ENCODE measurements around the gene TMEM259. TPM values are rescaled to one million over a fixed set of nuclear protein-coding genes. Genes with fewer than 3 reads are reported as not detected.

Gene TMEM259
- total and polyA plus RNA-seq, 2 of the 8 experiments (the other 6 are each of a cell fraction or from before 2014, with no cell fraction given) = 140 to 243 TPM

DNA sequence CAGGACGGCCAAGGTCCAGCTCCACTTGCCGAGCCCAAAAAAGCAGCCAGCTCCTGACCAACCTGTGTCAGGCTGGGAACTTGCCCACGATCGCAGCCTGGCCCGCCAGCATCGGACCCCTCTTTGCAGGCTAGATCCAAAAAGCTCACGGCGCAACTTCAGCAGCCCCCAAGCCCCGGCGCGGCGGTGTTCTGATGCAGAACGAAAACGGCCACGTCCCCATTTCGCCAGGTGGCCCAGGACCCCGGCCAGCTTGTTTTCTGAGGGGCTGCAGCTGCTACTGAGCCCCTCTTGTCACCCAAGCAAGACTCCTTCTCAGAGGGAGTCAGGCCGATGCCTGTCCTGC lies 1.3 kb downstream of the TMEM259 start:
- H3K27me3 ChIP-seq (replicated peaks in 1 of 4; ENCODE audit: control insufficient read depth in 3 of 4, extremely low read depth in 1 of 4, insufficient read depth in 3 of 4, low read length in 3 of 4) = no peaks in the 10 kb centered on the region
- H2AK5ac ChIP-seq (ENCODE audit: low read depth, low read length) = no peak overlapping the region
- H2BK120ac ChIP-seq (replicated peaks; ENCODE audit: low read depth, low read length) = no peak overlapping the region
- CTCF ChIA-PET (ENCODE audit: partially characterized antibody) = interaction anchor here (0.9 to 2.3 kb wide), 10 partner anchors 9 to 96 kb away, joined by 3 to 8 read pairs (median 4); no protein-coding TSS in a partner anchor
- no peak overlapping the region for H3K14ac ChIP-seq (ENCODE audit: insufficient read length)
- H3K4me3 ChIP-seq (ENCODE audit: extremely low read depth in 1 of 4, insufficient read depth in 2 of 4, low read depth in 3 of 4, low read length in 4 of 4) = peak overlapping the region; percentile 84 to 97 (median 94)
- TF ChIP-seq TCF12 (IDR thresholded peaks at IDR 0.05; ENCODE audit: low read depth, low read length) = no peak
- TF ChIP-seq ZNF274 (IDR thresholded peaks at IDR 0.05; ENCODE audit: borderline replicate concordance, extremely low read depth, low read length) = no peak
- TF ChIP-seq BCL11A (IDR thresholded peaks at IDR 0.05; ENCODE audit: low read depth in 2 of 2, low read length in 2 of 2) = no peak
- H3K27ac ChIP-seq (ENCODE audit: low read depth, low read length) = no peak overlapping the region
- no peak overlapping the region for H2BK20ac ChIP-seq (ENCODE audit: low read length)
- no peak overlapping the region for H3K23ac ChIP-seq (ENCODE audit: insufficient read length)
- FAIRE-seq = no peak
- peak overlapping the region; percentile 93 to 98 for H3K4me2 ChIP-seq (ENCODE audit: insufficient read depth in 1 of 2, low read depth in 2 of 2, low read length in 2 of 2)
- no peak overlapping the region for H2BK15ac ChIP-seq (ENCODE audit: low read length)
- no peak overlapping the region for H4K91ac ChIP-seq (replicated peaks; ENCODE audit: insufficient read length, low read length)
- no peak overlapping the region for H4K8ac ChIP-seq (ENCODE audit: extremely low read depth, insufficient read depth, low read length)
- peaks cover 36 to 45% of the 10 kb centered on the region in 2 experiments for H4K20me1 ChIP-seq (replicated peaks in 1 of 2; ENCODE audit: control insufficient read depth in 1 of 2, insufficient read depth in 2 of 2, low read length in 2 of 2)
- WGBS, 2 experiments (ENCODE audit: extremely low coverage in 1 of 2, insufficient coverage in 1 of 2, insufficient read length in 1 of 2, insufficient replicate concordance in 2 of 2, low coverage in 1 of 2, low lambda C conversion rate in 2 of 2, missing lambda C conversion rate in 1 of 2) = 89% methylated on average over 18 of the region's 18 CpGs; no CpG with 5 or more reads in 1 of the 2 experiments
- H3K4me1 ChIP-seq (replicated peaks in 1 of 4; ENCODE audit: control insufficient read depth in 3 of 4, insufficient read depth in 4 of 4, low read length in 3 of 4) = peaks cover 0 to 37% (median 25%) of the 10 kb centered on the region in 4 experiments; a peak in 5 of 7 replicates
- H2AFZ ChIP-seq (ENCODE audit: low read length) = no peak overlapping the region
- H3K79me2 ChIP-seq (ENCODE audit: control insufficient read depth in 1 of 2, insufficient read depth in 2 of 2, low read length in 2 of 2) = peaks cover 36 to 63% of the 10 kb centered on the region in 2 experiments
- no peak overlapping the region for H4K5ac ChIP-seq (ENCODE audit: insufficient read length, low read depth, low read length)
- H3K9ac ChIP-seq (replicated peaks in 1 of 4; ENCODE audit: extremely low read depth in 1 of 4, low read depth in 3 of 4, low read length in 3 of 4) = peak overlapping the region in 2 of 4 experiments; percentile 54 to 81; a peak in 3 of 7 replicates
- no peaks in the 10 kb centered on the region for H3K36me3 ChIP-seq (ENCODE audit: control insufficient read depth in 2 of 4, insufficient read depth in 4 of 4, low read length in 3 of 4)
- H3K9me3 ChIP-seq (ENCODE audit: insufficient read depth in 2 of 2, low read depth in 1 of 2, low read length in 1 of 2) = no peaks in the 10 kb centered on the region
- H3K56ac ChIP-seq (replicated peaks; ENCODE audit: insufficient read length, low read depth, low read length) = no peak overlapping the region
- H2BK12ac ChIP-seq (ENCODE audit: low read depth, low read length) = no peak overlapping the region
- DNase-seq (ENCODE audit: low read depth in 1 of 2, low spot score in 2 of 2) = no peak
- POLR2A ChIA-PET (ENCODE audit: partially characterized antibody) = interaction anchor here (0.7 to 6.4 kb wide), 14 partner anchors 10 to 202 kb away, joined by 3 to 125 read pairs (median 4); partner anchors contain the start of genes ABCA7 and CNN2
- peaks cover 9% of the 10 kb centered on the region for H3K23me2 ChIP-seq (ENCODE audit: low read depth, low read length)
- H3K18ac ChIP-seq (ENCODE audit: extremely low read depth, low read length) = no peak overlapping the region
- peak overlapping the region; percentile 97; the same call in 1 of the 2 replicates for H2BK5ac ChIP-seq (ENCODE audit: low read depth, low read length)
- peaks cover 24% of the 10 kb centered on the region for H3K79me1 ChIP-seq (ENCODE audit: low read depth, low read length)
- H3K4ac ChIP-seq (replicated peaks; ENCODE audit: insufficient read length, low read depth, low read length) = no peak overlapping the region

Data from H1 (cell line).